Measurements from ENCODE around the gene EXOC1. TPM values are rescaled to one million over a fixed set of nuclear protein-coding genes. Genes with fewer than 3 reads are reported as not detected.

Gene EXOC1
- total and polyA plus RNA-seq, 10 of the 15 experiments (the other 5 are each of a cell fraction or from before 2014, with no cell fraction given), result 11.8 to 36.6 (median 21.1) TPM

GRCh38 chr4:55854129-55854528 lies 681 bp downstream of the EXOC1 start:
- H2AFZ ChIP-seq (ENCODE audit: control insufficient read depth, low read depth, low read length), result peak overlapping the region; percentile 93
- peak overlapping the region; percentile 91 for H3K9ac ChIP-seq (ENCODE audit: control insufficient read depth, insufficient read depth, low read length)
- in situ Hi-C loops (cut with MboI), result loop anchor here (25.0 kb wide), 1 partner anchor 442 kb away; no protein-coding TSS in a partner anchor
- H3K36me3 ChIP-seq (ENCODE audit: control insufficient read depth in 2 of 2, insufficient read depth in 2 of 2, low read length in 1 of 2), result no peaks in the 10 kb centered on the region
- under 1% methylated on average over 7 of the region's 7 CpGs for WGBS (ENCODE audit: insufficient coverage, insufficient replicate concordance, low lambda C conversion rate, missing lambda C conversion rate)
- BruUV-seq (replicated peaks), result no TSS peak
- CTCF ChIA-PET, result interaction anchor here (1.1 to 3.2 kb wide), 4 partner anchors 8 to 29 kb away, joined by 3 to 20 read pairs (median 6); no protein-coding TSS in a partner anchor
- H3K27me3 ChIP-seq (replicated peaks in 1 of 2; ENCODE audit: control insufficient read depth in 2 of 2, insufficient read depth in 2 of 2, low read length in 1 of 2), result no peaks in the 10 kb centered on the region
- peaks cover 20% of the 10 kb centered on the region for H3K79me2 ChIP-seq (ENCODE audit: control insufficient read depth, insufficient read depth, low read length)
- RAD21 ChIA-PET (ENCODE audit: unreplicated experiment), result interaction anchor here (2.4 kb wide), 1 partner anchor 12 kb away, joined by 10 read pairs; no protein-coding TSS in a partner anchor
- ATAC-seq (peak; percentile 58), FAIRE-seq (no peak), DNase-seq (ENCODE audit: low read depth, low spot score) (no peak)
- no peaks in the 10 kb centered on the region for H3K4me1 ChIP-seq (ENCODE audit: control insufficient read depth, insufficient read depth, low read length)
- peak overlapping the region; percentile 84 for H3K4me3 ChIP-seq
- no peaks in the 10 kb centered on the region for H4K20me1 ChIP-seq (ENCODE audit: control insufficient read depth, insufficient read depth)
- POLR2A ChIA-PET, result interaction anchor here (0.8 kb wide), 1 partner anchor 34 kb away, joined by 4 read pairs; no protein-coding TSS in a partner anchor
- H3K9me3 ChIP-seq (replicated peaks; ENCODE audit: control insufficient read depth, insufficient read depth, low read length), result no peaks in the 10 kb centered on the region; the same call in 2 of the 3 replicates
- H3K27ac ChIP-seq (ENCODE audit: control insufficient read depth, insufficient read depth), result peak overlapping the region; percentile 85; the same call in 1 of the 2 replicates
- peak overlapping the region; percentile 82 for H3K4me2 ChIP-seq (ENCODE audit: control insufficient read depth, insufficient read depth)
- intact Hi-C loops (cut with micrococcal nuclease; ENCODE audit: unreplicated experiment), result loop anchor here (5.0 kb wide), 1 partner anchor 457 kb away; the partner anchor contains the start of gene TMEM165
- SMC1A ChIA-PET (ENCODE audit: uncharacterized antibody, unreplicated experiment), result interaction anchor here (0.7 to 1.5 kb wide), 5 partner anchors 10 to 95 kb away, joined by 3 to 5 read pairs (median 4); partner anchors contain the start of gene CEP135
- TF ChIP-seq USF2 (IDR thresholded peaks at IDR 0.05; ENCODE audit: borderline replicate concordance, low read depth, low read length), result no peak
- no peak for TF ChIP-seq CREB1 (IDR thresholded peaks at IDR 0.05; ENCODE audit: low read depth)
- no peak for TF ChIP-seq TBL1XR1 (IDR thresholded peaks at IDR 0.05; ENCODE audit: low read depth, low read length)
- no peak for TF ChIP-seq CHD1 (IDR thresholded peaks at IDR 0.05; ENCODE audit: low read depth, low read length)
- TF ChIP-seq SMARCA5 (IDR thresholded peaks at IDR 0.05), result no peak
- TF ChIP-seq BCL11A (IDR thresholded peaks at IDR 0.05; ENCODE audit: low read depth, low read length), result no peak
- TF ChIP-seq CUX1 (IDR thresholded peaks at IDR 0.05; ENCODE audit: insufficient replicate concordance, low read depth, low read length), result no peak
- peak; percentile 25 for TF ChIP-seq PBX3 (IDR thresholded peaks at IDR 0.05; ENCODE audit: insufficient replicate concordance, low read depth, low read length)
- TF ChIP-seq SMAD1 (IDR thresholded peaks at IDR 0.05; ENCODE audit: low read depth, partially characterized antibody), result no peak
- TF ChIP-seq SRF (IDR thresholded peaks at IDR 0.05; ENCODE audit: low read depth in 2 of 2, low read length in 2 of 2), result no peak
- no peak for TF ChIP-seq BHLHE40 (IDR thresholded peaks at IDR 0.05; ENCODE audit: borderline replicate concordance in 1 of 2, low read depth in 2 of 2, low read length in 1 of 2)
- TF ChIP-seq ZNF217 (IDR thresholded peaks at IDR 0.05), result no peak

Measured in GM12878 (cell line).